Neural progenitor cell (in vitro differentiated cells): ENCODE measurements around the gene CLPTM1. TPM values are rescaled to one million over a fixed set of nuclear protein-coding genes. Genes with fewer than 3 reads are reported as not detected.
A peak's percentile ranks its signal among the peaks of the same experiment; 100 is the strongest.

Source experiments
- DNase-seq: peaks from one replicate; pipeline ENCODE4 v3.0.0-alpha.2; 2016; ENCODE audit warnings: low spot score
- H2AFZ ChIP-seq: fragments of 200-600 bp; sonication (generic); replicated peaks from 2 replicates; pipeline ENCODE4 v1.6.1; 2016; ENCODE audit warnings: antibody characterized with exemption
- H3F3A ChIP-seq: fragments of 200-600 bp; sonication (generic); 2 replicates; pipeline ENCODE4 v1.6.1; 2016; ENCODE audit warnings: antibody characterized with exemption, low read depth
- H3K27ac ChIP-seq: fragments of 200-600 bp; sonication (generic); 2 replicates; pipeline ENCODE4 v1.5.1; 2016; ENCODE audit warnings: mild to moderate bottlenecking
- H3K27me3 ChIP-seq: fragments of 200-600 bp; sonication (generic); 2 replicates; pipeline ENCODE4 v1.6.1; 2016; ENCODE audit warnings: mild to moderate bottlenecking, moderate library complexity
- H3K36me3 ChIP-seq: fragments of 200-600 bp; sonication (generic); 2 replicates; pipeline ENCODE4 v1.5.1; 2016
- H3K4me1 ChIP-seq: fragments of 200-600 bp; sonication (generic); 2 replicates; pipeline ENCODE4 v1.6.1; 2016; ENCODE audit warnings: mixed run types
- H3K4me2 ChIP-seq: fragments of 200-600 bp; sonication (generic); 2 replicates; pipeline ENCODE4 v1.6.1; 2016
- H3K4me3 ChIP-seq: fragments of 200-600 bp; sonication (generic); 2 replicates; pipeline ENCODE4 v1.5.1; 2016
- H3K79me2 ChIP-seq: fragments of 200-600 bp; sonication (generic); 2 replicates; pipeline ENCODE4 v1.6.1; 2016; ENCODE audit warnings: low read depth
- H3K9ac ChIP-seq: fragments of 200-600 bp; sonication (generic); 2 replicates; pipeline ENCODE4 v1.6.1; 2016
- H3K9me3 ChIP-seq: fragments of 200-600 bp; sonication (generic); 2 replicates; pipeline ENCODE4 v1.5.1; 2016; ENCODE audit warnings: low read depth
- H4K20me1 ChIP-seq: fragments of 200-600 bp; sonication (generic); 2 replicates; pipeline ENCODE4 v1.6.1; 2016; ENCODE audit warnings: low read depth
- H3K27ac Mint-ChIP-seq: 3 replicates; pipeline ENCODE4 v1.8.0; 2021; ENCODE audit warnings: mixed read lengths
- H3K27me3 Mint-ChIP-seq: 2 replicates; pipeline ENCODE4 v1.8.0; 2022; ENCODE audit warnings: low read depth, mild to moderate bottlenecking, inconsistent platforms, moderate library complexity, mixed read lengths; ENCODE audit not compliant: insufficient read depth
- H3K36me3 Mint-ChIP-seq: 3 replicates; pipeline ENCODE4 v1.8.0; 2021; ENCODE audit warnings: mixed read lengths
- H3K4me1 Mint-ChIP-seq: 3 replicates; pipeline ENCODE4 v1.8.0; 2021; ENCODE audit warnings: mixed read lengths
- H3K4me3 Mint-ChIP-seq: 3 replicates; pipeline ENCODE4 v1.8.0; 2021; ENCODE audit warnings: mild to moderate bottlenecking, moderate library complexity, mixed read lengths
- H3K9me3 Mint-ChIP-seq: 3 replicates; pipeline ENCODE4 v1.8.0; 2020; ENCODE audit warnings: mixed read lengths
- CTCF ChIP-seq: fragments of 200-600 bp; sonication (generic); IDR thresholded peaks from 2 replicates; pipeline ENCODE4 v1.5.1; 2017; ENCODE audit warnings: antibody characterized with exemption, mild to moderate bottlenecking
- EZH2 ChIP-seq: fragments of 200-600 bp; sonication (generic); IDR thresholded peaks from 2 replicates; pipeline ENCODE4 v1.6.1; 2017; ENCODE audit warnings: antibody characterized with exemption, mild to moderate bottlenecking, moderate library complexity
- EZH2phosphoT487 ChIP-seq: fragments of 200-600 bp; sonication (generic); IDR thresholded peaks from 2 replicates; pipeline ENCODE4 v1.6.1; 2017; ENCODE audit warnings: antibody characterized with exemption
- total RNA-seq: library from RNA; depleted of rRNA; stranded (reverse); fragments of >200 nt; gene quantifications from 2 replicates; pipeline ENCODE4 v1.2.3, GENCODE V29; 2015; ENCODE audit warnings: low replicate concordance

The CLPTM1 gene
- total RNA-seq, 1 donor from 2014 or later, result 12.1 TPM

DNA sequence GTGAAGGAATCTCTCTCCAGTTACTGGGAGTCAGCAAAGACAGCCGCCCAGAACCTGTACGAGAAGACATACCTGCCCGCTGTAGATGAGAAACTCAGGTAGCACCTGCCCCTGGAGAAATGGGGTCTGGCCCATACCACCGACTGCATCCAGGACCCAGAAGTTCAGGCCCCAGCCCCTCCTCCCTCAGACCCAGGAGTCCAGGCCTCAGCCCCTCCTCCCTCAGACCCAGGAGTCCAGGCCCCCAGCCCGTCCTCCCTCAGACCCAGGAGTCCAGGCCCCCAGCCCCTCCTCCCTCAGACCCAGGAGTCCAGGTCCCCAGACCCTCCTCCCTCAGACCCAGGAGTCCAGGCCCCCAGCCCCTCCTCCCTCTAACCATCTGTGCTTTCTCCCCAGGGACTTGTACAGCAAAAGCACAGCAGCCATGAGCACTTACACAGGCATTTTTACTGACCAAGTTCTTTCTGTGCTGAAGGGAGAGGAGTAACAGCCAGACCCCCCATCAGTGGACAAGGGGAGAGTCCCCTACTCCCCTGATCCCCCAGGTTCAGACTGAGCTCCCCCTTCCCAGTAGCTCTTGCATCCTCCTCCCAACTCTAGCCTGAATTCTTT lies 6.3 kb upstream of the CLPTM1 start:
- Mint-ChIP-seq H3K9me3 (no peaks in the 10 kb centered on the region), H3K36me3 (peaks cover 1% of the 10 kb centered on the region), H3K27ac (peak overlapping the region; percentile 69), H3K4me1 (peaks cover 7% of the 10 kb centered on the region), H3K4me3 (no peak overlapping the region), H3K27me3 (no peaks in the 10 kb centered on the region)
- Histone ChIP-seq H3K4me2 (no peak overlapping the region), H4K20me1 (no peaks in the 10 kb centered on the region), H2AFZ (no peak overlapping the region), H3K4me3 (no peak overlapping the region), H3K9ac (no peak overlapping the region), H3K36me3 (no peaks in the 10 kb centered on the region), H3K27me3 (no peaks in the 10 kb centered on the region), H3K79me2 (peaks cover 5% of the 10 kb centered on the region), H3F3A (peaks cover 11% of the 10 kb centered on the region), H3K4me1 (no peaks in the 10 kb centered on the region), H3K9me3 (no peaks in the 10 kb centered on the region), H3K27ac (no peak overlapping the region)
- DNase-seq, result no peak
- no peak for TF ChIP-seq CTCF
- TF ChIP-seq EZH2, result no peak
- TF ChIP-seq EZH2phosphoT487, result no peak

- Histone ChIP-seq H4K20me1 (no peaks in the 10 kb centered on the region), H3K36me3 (no peaks in the 10 kb centered on the region), H3F3A (peaks cover 16% of the 10 kb centered on the region), H3K9me3 (no peaks in the 10 kb centered on the region), H3K9ac (no peak overlapping the region), H3K79me2 (peaks cover 5% of the 10 kb centered on the region), H3K4me2 (no peak overlapping the region), H3K4me1 (no peaks in the 10 kb centered on the region), H3K27ac (no peak overlapping the region), H3K4me3 (no peak overlapping the region), H3K27me3 (no peaks in the 10 kb centered on the region), H2AFZ (no peak overlapping the region)
- TF ChIP-seq CTCF, result no peak
- TF ChIP-seq EZH2, result no peak
- no peak for TF ChIP-seq EZH2phosphoT487
- H3K4me1 Mint-ChIP-seq, result peaks cover 8% of the 10 kb centered on the region
- peaks cover 2% of the 10 kb centered on the region for H3K27me3 Mint-ChIP-seq
- DNase-seq, result no peak
- no peak overlapping the region for H3K27ac Mint-ChIP-seq
- no peak overlapping the region for H3K4me3 Mint-ChIP-seq
- no peaks in the 10 kb centered on the region for H3K9me3 Mint-ChIP-seq
- peaks cover 1% of the 10 kb centered on the region for H3K36me3 Mint-ChIP-seq
Measured at GRCh38 chr19:44949550-44949949, 5.6 kb upstream of the CLPTM1 start.

GRCh38 chr19:44951179-44952159 lies 3.7 kb upstream of the CLPTM1 start:
- Histone ChIP-seq H3F3A (peaks cover 20% of the 10 kb centered on the region), H3K36me3 (no peaks in the 10 kb centered on the region), H3K27me3 (no peaks in the 10 kb centered on the region), H3K9ac (no peak overlapping the region), H3K27ac (no peak overlapping the region), H3K9me3 (no peaks in the 10 kb centered on the region), H3K79me2 (peaks cover 18% of the 10 kb centered on the region), H2AFZ (no peak overlapping the region), H3K4me1 (peaks cover 7% of the 10 kb centered on the region), H4K20me1 (peaks cover 12% of the 10 kb centered on the region), H3K4me3 (no peak overlapping the region), H3K4me2 (no peak overlapping the region)
- Mint-ChIP-seq H3K4me3 (no peak overlapping the region), H3K27ac (no peak overlapping the region), H3K4me1 (peaks cover 23% of the 10 kb centered on the region), H3K27me3 (peaks cover 7% of the 10 kb centered on the region), H3K36me3 (peaks cover 1% of the 10 kb centered on the region), H3K9me3 (no peaks in the 10 kb centered on the region)
- DNase-seq, result peak; percentile 92
- no peak for TF ChIP-seq EZH2
- peak; percentile 99 for TF ChIP-seq CTCF
